ENCODE results near the gene ARMH4. TPM values are rescaled to one million over a fixed set of nuclear protein-coding genes. Genes with fewer than 3 reads are reported as not detected.

ARMH4 gene
- total RNA-seq, 1 experiment from 2014 or later, result 1.8 TPM

GRCh38 chr14:58177125-58177524 is 25.1 kb upstream of the ARMH4 start:
- no TSS peak for BruUV-seq (replicated peaks)
- CTCF ChIA-PET, result no interaction called here

GRCh38 chr14:58171090-58171489 is 19.1 kb upstream of the ARMH4 start:
- no peak overlapping the region for H3K4me3 ChIP-seq (ENCODE audit: low read depth in 2 of 2, low read length in 2 of 2)
- no peaks in the 10 kb centered on the region for H3K36me3 ChIP-seq (ENCODE audit: control insufficient read depth, insufficient read depth, low read length)
- ATAC-seq (peak; percentile 86), DNase-seq (ENCODE audit: low read depth, low spot score) (peak; percentile 35)
- intact Hi-C loops (cut with micrococcal nuclease; ENCODE audit: unreplicated experiment), result no loop called here
- H3K27me3 ChIP-seq (ENCODE audit: control insufficient read depth, insufficient read depth, low read length), result no peaks in the 10 kb centered on the region
- H3K4me1 ChIP-seq (ENCODE audit: control insufficient read depth, insufficient read depth, low read length), result no peaks in the 10 kb centered on the region
- BruUV-seq (replicated peaks), result no TSS peak
- ChIA-PET POLR2A (no interaction called here), CTCF (no interaction called here)
- no peaks in the 10 kb centered on the region for H3K9me3 ChIP-seq (ENCODE audit: control insufficient read depth, insufficient read depth, low read depth, low read length)
- TF ChIP-seq REST (IDR thresholded peaks at IDR 0.05; ENCODE audit: insufficient read depth in 1 of 2, low read depth in 2 of 2, low read length in 1 of 2), result no peak
- TF ChIP-seq TCF7L2 (IDR thresholded peaks at IDR 0.05; ENCODE audit: low read depth, low read length), result no peak
- TF ChIP-seq POLR2AphosphoS5 (IDR thresholded peaks at IDR 0.05; ENCODE audit: low read depth, low read length), result no peak
- no peak for TF ChIP-seq SIN3A (IDR thresholded peaks at IDR 0.05; ENCODE audit: borderline replicate concordance, insufficient read depth, low read depth, low read length)
- H3K27ac ChIP-seq (ENCODE audit: low read length), result no peak overlapping the region
- in situ Hi-C loops (cut with HindIII; ENCODE audit: low pct_unique_long_range_greater_than_20kb, low sequenced_read_pairs), result no loop called here

More at GRCh38 chr14:58177125-58177524, 25.1 kb upstream of the ARMH4 start:
- intact Hi-C loops (cut with micrococcal nuclease; ENCODE audit: unreplicated experiment) (no loop called here), in situ Hi-C loops (cut with HindIII; ENCODE audit: low pct_unique_long_range_greater_than_20kb, low sequenced_read_pairs) (no loop called here)
- POLR2A ChIA-PET, result interaction anchor here (0.5 kb wide), 1 partner anchor 16 kb away, joined by 3 read pairs; no protein-coding TSS in a partner anchor
- Histone ChIP-seq H3K27me3 (ENCODE audit: control insufficient read depth, insufficient read depth, low read length) (no peaks in the 10 kb centered on the region), H3K4me3 (ENCODE audit: low read depth in 2 of 2, low read length in 2 of 2) (no peak overlapping the region), H3K4me1 (ENCODE audit: control insufficient read depth, insufficient read depth, low read length) (no peaks in the 10 kb centered on the region), H3K36me3 (ENCODE audit: control insufficient read depth, insufficient read depth, low read length) (no peaks in the 10 kb centered on the region), H3K9me3 (ENCODE audit: control insufficient read depth, insufficient read depth, low read depth, low read length) (no peaks in the 10 kb centered on the region), H3K27ac (ENCODE audit: low read length) (no peak overlapping the region)
- ATAC-seq (no peak), DNase-seq (ENCODE audit: low read depth, low spot score) (no peak)
- TF ChIP-seq SIN3A (IDR thresholded peaks at IDR 0.05; ENCODE audit: borderline replicate concordance, insufficient read depth, low read depth, low read length), result no peak
- no peak for TF ChIP-seq TCF7L2 (IDR thresholded peaks at IDR 0.05; ENCODE audit: low read depth, low read length)
- no peak for TF ChIP-seq CTCF (IDR thresholded peaks at IDR 0.05)
- no peak for TF ChIP-seq REST (IDR thresholded peaks at IDR 0.05; ENCODE audit: insufficient read depth in 1 of 2, low read depth in 2 of 2, low read length in 1 of 2)
- no peak for TF ChIP-seq POLR2AphosphoS5 (IDR thresholded peaks at IDR 0.05; ENCODE audit: low read depth, low read length)

Data from Panc1 (cell line).